Thymus (tissue), 11 donors: ENCODE results near the gene SLC22A12. TPM values are rescaled to one million over a fixed set of nuclear protein-coding genes. Genes with fewer than 3 reads are reported as not detected.
A peak's percentile ranks its signal among the peaks of the same experiment; 100 is the strongest.

Experiments used
- DNase-seq, 9 donors: peaks; one replicate each; pipeline ENCODE4 v3.0.0-alpha.2; 2013; ENCODE audit warnings: low spot score in 9 of 9, low read depth in 6 of 9, missing footprints in 1 of 9
- H3K27ac ChIP-seq, 2 donors: one replicate each; pipeline ENCODE4 v1.5.1; 2013; ENCODE audit warnings: control low read depth in 1 of 2, low read depth in 1 of 2, low read length in 1 of 2, mild to moderate bottlenecking in 1 of 2, moderate library complexity in 1 of 2
- H3K27me3 ChIP-seq, 2 donors: one replicate each; pipeline ENCODE4 v1.5.1; 2013; ENCODE audit warnings: low read length in 1 of 2; ENCODE audit not compliant: control insufficient read depth in 2 of 2, insufficient read depth in 1 of 2
- H3K36me3 ChIP-seq, 2 donors: one replicate each; pipeline ENCODE4 v1.5.1; 2013; ENCODE audit warnings: low read length in 1 of 2, mild to moderate bottlenecking in 1 of 2, moderate library complexity in 1 of 2; ENCODE audit not compliant: control insufficient read depth in 2 of 2, insufficient read depth in 2 of 2
- H3K4me1 ChIP-seq, 2 donors: one replicate each; pipeline ENCODE4 v1.5.1; 2013; ENCODE audit warnings: low read length in 2 of 2; ENCODE audit not compliant: control insufficient read depth in 2 of 2, insufficient read depth in 2 of 2
- H3K4me3 ChIP-seq, 2 donors: one replicate each; pipeline ENCODE4 v1.5.1; 2013; ENCODE audit warnings: low read length in 2 of 2, control low read depth in 1 of 2, mild to moderate bottlenecking in 1 of 2
- H3K9me3 ChIP-seq, 2 donors: one replicate each; pipeline ENCODE4 v1.5.1; 2013; ENCODE audit warnings: low read length in 1 of 2, mild to moderate bottlenecking in 1 of 2; ENCODE audit not compliant: control insufficient read depth in 2 of 2, insufficient read depth in 1 of 2
- WGBS: extraction: QIAGEN DNeasy Blood & Tissue Kit; methylation state at CpG from one replicate; pipeline ENCODE4 v1.1.7; 2013; 5-methylcytosine and 5-hydroxymethylcytosine counted together
- polyA plus RNA-seq: library from polyadenylated mRNA; stranded (reverse); fragments of 200-250 nt; gene quantifications from one replicate; pipeline ENCODE4 v1.2.3, GENCODE V29; 2013
- total RNA-seq: library from RNA; stranded (reverse); fragments of 120-200 nt; gene quantifications from one replicate; pipeline ENCODE4 v1.2.4, GENCODE V29; 2013
- donor health status: healthy.

Gene SLC22A12
- total and polyA plus RNA-seq, 2 donors: not detected

DNA sequence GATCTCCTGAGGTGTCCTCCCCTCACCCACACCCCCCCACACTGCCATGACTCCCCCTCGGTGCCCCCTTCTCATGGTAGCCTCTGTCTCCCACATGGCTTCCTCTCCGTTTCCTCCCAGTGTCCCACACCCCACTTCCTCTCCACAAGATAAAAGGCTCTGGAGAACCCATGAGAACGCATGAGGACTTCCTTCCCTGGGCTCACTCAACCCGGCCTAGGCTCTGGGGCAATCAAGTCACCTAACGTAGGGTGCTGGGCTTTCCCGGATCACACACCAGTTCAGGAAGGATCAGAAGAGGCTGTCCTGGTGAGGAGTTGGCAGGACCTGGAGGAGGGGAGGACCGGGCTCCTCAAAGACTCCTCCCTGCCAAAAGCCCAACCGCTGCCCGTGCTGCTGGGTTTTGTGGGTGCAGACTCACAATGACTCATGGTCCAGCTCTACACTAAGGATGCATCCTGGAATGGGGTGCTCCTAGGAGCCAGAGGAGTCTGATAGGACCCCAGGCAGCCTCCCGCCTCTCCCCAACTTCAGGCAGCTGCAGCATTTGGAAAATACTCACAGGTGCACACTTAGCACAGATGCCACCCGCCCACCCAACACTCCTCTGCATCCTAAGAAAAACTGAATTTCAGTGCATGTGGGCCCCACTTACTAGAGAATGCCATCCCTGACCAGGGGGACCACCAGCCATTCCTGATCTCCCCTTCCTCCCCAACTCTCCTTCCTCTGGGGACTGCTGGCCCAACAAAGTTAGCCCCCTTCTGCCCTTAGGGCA, 21.0 kb downstream of the SLC22A12 start:
- Histone ChIP-seq H3K36me3 (no peaks in the 10 kb centered on the region), H3K27me3 (no peaks in the 10 kb centered on the region), H3K9me3 (peaks cover 0 to 7% of the 10 kb centered on the region in 2 donors), H3K4me1 (peaks cover 15 to 62% of the 10 kb centered on the region in 2 donors), H3K27ac (no peak overlapping the region), H3K4me3 (no peak overlapping the region)
- WGBS: 31% methylated on average over 11 of the region's 11 CpGs
- peak in 2 of 9 donors; percentile 40 to 53 for DNase-seq

DNA sequence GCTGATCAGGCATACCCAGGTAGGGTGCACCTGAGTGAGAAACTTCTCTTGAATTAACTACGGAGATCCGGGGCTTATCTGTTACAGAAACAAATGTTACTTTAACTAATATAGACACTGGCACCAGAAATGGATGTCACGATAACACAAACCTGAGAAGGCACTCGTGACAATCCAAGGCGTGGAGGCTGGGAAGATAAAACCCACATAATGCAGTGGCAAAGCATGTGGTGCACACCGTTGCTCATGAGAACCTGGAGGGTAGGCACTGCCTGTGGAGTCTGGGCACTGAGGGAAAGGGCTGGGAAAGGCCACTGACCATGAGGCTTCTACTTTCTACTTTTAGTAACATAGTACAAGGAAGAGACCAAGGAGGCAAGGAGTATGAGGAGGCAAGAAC, 22.6 kb downstream of the SLC22A12 start:
- no peak overlapping the region for H3K4me3 ChIP-seq
- H3K4me1 ChIP-seq: peaks cover 15 to 64% of the 10 kb centered on the region in 2 donors
- no peaks in the 10 kb centered on the region for H3K36me3 ChIP-seq
- no peaks in the 10 kb centered on the region for H3K27me3 ChIP-seq
- WGBS: 97% methylated on average over 6 of the region's 6 CpGs
- peaks cover 0 to 7% of the 10 kb centered on the region in 2 donors for H3K9me3 ChIP-seq
- no peak overlapping the region for H3K27ac ChIP-seq
- DNase-seq: no peak

DNA sequence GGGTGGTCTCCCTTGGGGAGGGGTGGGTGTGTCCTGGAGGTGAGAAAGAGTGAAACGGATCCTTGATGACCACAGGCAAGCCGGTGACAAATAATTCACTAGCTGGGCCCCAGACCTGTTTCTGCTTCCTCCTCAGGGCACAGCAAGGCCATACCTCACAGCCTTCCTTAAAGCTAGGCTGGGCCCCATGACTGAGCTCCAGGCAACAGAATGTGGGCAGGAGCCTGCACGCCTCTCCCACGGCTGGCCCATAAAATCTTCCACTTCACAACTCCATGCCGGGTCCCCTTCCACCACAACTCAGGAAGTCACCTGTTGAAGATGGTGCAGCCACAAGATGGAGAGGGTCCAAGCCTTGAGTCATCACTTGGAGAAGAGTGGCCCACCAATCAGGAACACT, 23.9 kb downstream of the SLC22A12 start:
- Histone ChIP-seq H3K4me1 (peaks cover 13 to 62% of the 10 kb centered on the region in 2 donors), H3K27ac (no peak overlapping the region), H3K27me3 (no peaks in the 10 kb centered on the region), H3K4me3 (no peak overlapping the region), H3K9me3 (peaks cover 0 to 7% of the 10 kb centered on the region in 2 donors), H3K36me3 (no peaks in the 10 kb centered on the region)
- DNase-seq: no peak
- 25% methylated on average over 5 of the region's 5 CpGs for WGBS

DNA sequence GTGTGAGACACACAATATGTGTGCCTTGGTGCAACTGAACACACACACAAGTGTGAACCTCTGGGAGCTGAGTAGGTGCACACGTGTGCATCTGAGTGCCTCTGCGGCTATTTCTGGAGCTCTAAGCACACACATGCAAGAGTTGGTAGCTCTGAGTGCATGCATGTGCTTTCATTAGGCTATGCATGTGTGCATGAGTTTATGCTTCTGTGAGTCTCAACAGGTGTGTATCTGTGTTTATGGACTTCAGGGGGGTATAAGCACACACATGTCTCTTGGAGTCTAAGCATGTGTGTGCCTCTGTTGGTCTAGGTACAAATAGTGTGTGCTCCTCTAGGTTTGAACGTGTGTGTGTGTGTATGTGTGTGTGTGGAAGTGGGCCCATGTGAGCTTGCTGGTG, 25.8 kb downstream of the SLC22A12 start:
- Histone ChIP-seq H3K27me3 (no peaks in the 10 kb centered on the region), H3K27ac (no peak overlapping the region), H3K36me3 (no peaks in the 10 kb centered on the region), H3K9me3 (peaks cover 0 to 5% of the 10 kb centered on the region in 2 donors), H3K4me1 (peaks cover 13 to 62% of the 10 kb centered on the region in 2 donors), H3K4me3 (no peak overlapping the region)
- WGBS: 88% methylated on average over 3 of the region's 3 CpGs
- no peak for DNase-seq

DNA sequence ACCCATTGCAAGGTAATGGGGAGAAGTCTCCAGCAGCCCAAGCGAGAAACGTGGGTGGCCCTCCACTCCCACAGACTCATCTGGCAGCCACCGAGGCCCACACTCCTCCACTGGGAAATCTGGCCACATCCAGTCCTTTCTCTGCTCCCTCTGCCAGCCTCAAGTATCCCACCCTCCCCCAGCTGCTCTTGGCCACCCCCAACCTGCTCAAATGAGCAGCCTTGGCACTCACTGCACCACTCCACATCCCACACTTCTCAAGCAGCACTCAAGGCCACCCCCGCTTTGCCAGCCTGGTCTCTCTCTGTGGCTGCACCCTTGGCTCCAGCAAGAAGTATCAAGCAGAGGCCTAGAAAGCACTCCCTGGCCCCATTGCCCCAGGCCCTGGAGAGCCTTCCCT, 28.2 kb downstream of the SLC22A12 start:
- Histone ChIP-seq H3K9me3 (no peaks in the 10 kb centered on the region), H3K4me1 (peaks cover 15 to 58% of the 10 kb centered on the region in 2 donors), H3K27me3 (no peaks in the 10 kb centered on the region), H3K36me3 (no peaks in the 10 kb centered on the region), H3K4me3 (no peak overlapping the region), H3K27ac (peak overlapping the region in 1 of 2 donors; percentile 19)
- no peak for DNase-seq
- WGBS: 98% methylated on average over 4 of the region's 4 CpGs

DNA sequence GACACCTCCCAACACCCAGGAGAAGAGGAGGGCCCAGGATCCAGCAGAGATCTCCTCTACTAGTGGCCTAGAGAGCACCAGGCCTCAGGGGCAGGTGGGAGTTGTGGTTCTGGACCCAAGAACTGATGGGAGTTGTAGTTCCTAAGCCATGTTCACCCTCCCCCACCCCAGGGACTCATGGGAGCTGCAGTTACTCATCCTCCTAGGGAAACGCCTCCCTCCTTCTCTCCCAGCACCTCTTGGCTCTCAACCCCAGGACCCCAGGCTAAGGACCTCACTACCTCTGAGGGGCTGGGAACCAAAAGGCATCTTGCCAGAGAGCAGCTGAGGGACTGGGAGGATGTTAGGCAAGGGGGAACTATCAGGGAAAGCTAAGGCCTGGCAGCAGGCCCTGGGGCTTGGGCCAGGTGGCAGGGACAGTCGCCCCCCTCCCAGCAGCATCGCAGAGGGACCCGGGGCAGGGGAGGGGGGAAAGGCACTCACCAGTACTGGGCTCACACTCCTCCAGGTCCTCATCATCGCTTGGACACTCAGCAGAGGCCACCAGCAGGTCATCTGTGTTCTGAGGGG, 28.9 kb downstream of the SLC22A12 start:
- Histone ChIP-seq H3K4me1 (peaks cover 15 to 53% of the 10 kb centered on the region in 2 donors), H3K27me3 (no peaks in the 10 kb centered on the region), H3K27ac (peak overlapping the region in 1 of 2 donors; percentile 63), H3K36me3 (no peaks in the 10 kb centered on the region), H3K4me3 (no peak overlapping the region), H3K9me3 (no peaks in the 10 kb centered on the region)
- DNase-seq: peak in 2 of 9 donors; percentile 43 to 67
- 73% methylated on average over 5 of the region's 5 CpGs for WGBS

DNA sequence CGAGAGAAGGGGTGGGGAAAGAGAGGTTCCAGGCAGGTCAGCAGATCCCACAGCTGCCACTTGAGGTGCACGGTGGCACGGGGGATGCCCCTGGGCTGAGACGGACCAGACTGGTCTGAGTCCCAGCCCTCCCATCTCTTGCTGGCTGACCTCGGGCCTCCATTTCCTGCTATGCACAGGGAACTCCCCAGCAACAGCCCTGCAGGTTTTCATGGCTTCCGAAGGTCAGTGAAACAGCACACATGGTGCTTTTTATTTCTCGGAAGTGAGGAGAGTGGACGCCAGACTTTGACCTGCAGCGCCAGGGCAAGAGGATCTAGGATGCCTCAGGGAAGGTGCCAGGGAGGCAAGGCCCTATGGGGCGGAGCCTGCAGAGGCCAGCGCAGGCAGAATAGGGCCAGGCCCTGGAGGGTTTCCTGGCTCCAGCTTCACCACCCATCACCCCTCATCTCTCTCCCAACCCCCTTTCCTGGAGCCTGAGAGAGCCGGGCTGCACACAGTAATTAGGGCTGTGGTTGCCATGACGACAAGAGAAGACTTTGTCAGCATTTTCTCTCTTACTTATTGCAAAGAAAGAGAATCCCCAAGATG, 29.5 kb downstream of the SLC22A12 start:
- no peak overlapping the region for H3K4me3 ChIP-seq
- no peaks in the 10 kb centered on the region for H3K27me3 ChIP-seq
- H3K36me3 ChIP-seq: no peaks in the 10 kb centered on the region
- peaks cover 15 to 56% of the 10 kb centered on the region in 2 donors for H3K4me1 ChIP-seq
- peak overlapping the region in 1 of 2 donors; percentile 75 for H3K27ac ChIP-seq
- peak in 2 of 9 donors; percentile 43 to 61 for DNase-seq
- WGBS: 79% methylated on average over 13 of the region's 13 CpGs
- H3K9me3 ChIP-seq: no peaks in the 10 kb centered on the region

DNA sequence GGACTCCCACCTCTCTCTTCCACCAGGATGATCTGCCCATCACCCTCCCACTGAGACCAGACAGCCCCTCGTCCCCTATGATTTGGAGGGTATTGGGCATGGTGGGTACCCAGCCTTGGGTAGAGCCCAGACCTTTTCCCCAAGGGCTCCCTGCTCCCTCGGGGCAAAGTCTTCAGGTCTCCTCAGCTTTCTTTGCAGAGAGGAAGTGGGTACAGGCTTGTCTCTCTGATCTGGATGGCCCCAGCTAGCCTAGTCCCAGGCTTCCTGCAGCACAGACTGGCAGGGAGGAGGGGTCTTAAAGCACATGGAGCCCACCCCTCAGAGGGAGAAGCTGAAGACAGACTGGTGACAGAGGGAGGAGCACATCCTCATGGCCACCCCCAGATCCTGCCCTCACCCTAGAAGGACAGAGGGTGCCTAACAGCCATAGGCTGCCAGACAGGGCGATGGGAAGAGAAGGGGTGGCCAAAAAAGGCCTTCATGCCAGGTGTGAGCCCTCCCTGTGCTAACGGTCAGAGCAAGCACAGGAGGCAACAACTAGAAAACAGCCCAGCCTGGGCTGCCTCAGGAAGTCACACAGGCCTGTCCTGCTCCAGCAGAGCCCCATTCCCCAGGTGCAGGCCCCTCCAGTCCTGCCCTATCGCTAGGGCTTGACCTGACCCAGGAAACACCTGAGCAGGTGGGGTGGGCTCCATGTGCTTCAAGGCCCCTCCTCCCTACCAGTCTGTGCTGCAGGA, 30.4 kb downstream of the SLC22A12 start:
- DNase-seq: peak in 2 of 9 donors; percentile 23 to 46
- no peaks in the 10 kb centered on the region for H3K36me3 ChIP-seq
- no peak overlapping the region for H3K4me3 ChIP-seq
- peak overlapping the region in 1 of 2 donors; percentile 75 for H3K27ac ChIP-seq
- no peaks in the 10 kb centered on the region for H3K27me3 ChIP-seq
- peaks cover 15 to 60% of the 10 kb centered on the region in 2 donors for H3K4me1 ChIP-seq
- WGBS: 25% methylated on average over 5 of the region's 5 CpGs
- H3K9me3 ChIP-seq: no peaks in the 10 kb centered on the region
